ENCODE data around the gene ZSCAN20. TPM values are rescaled to one million over a fixed set of nuclear protein-coding genes. Genes with fewer than 3 reads are reported as not detected.

The ZSCAN20 gene
- total and polyA plus RNA-seq, 9 of the 15 experiments (the other 6 are each of a cell fraction or from before 2014, with no cell fraction given) = 0.36 to 3.3 (median 2.0) TPM

DNA sequence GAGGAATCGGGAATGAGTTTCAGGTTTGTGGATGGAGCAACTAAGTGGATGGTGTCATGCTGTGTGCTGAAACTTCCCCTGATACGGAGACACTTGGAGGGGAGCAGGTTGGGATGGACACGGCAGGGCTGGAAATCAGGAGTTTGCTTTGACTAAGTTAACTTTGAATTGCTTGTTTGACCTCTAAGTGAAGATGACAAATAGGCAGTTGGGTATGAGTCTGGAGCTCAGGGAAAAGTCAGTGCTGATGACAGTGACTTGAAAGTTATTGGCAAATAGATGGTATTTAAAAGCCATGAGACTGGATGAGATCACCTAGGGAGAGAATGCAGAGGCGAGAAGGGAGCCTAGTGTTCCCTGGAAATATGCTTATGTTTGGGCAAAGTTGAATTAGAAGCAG lies 12.8 kb upstream of the ZSCAN20 start:
- in situ Hi-C loops (cut with MboI) = loop anchor here (10.0 kb wide), 1 partner anchor 165 kb away; no protein-coding TSS in a partner anchor
- TF ChIP-seq SMARCA5 (IDR thresholded peaks at IDR 0.05) (no peak), SAFB2 (IDR thresholded peaks at IDR 0.05; ENCODE audit: borderline replicate concordance, low read depth, low read length, severe bottlenecking) (no peak), TARDBP (IDR thresholded peaks at IDR 0.05) (no peak)
- TF ChIP-seq, protein P1, sequence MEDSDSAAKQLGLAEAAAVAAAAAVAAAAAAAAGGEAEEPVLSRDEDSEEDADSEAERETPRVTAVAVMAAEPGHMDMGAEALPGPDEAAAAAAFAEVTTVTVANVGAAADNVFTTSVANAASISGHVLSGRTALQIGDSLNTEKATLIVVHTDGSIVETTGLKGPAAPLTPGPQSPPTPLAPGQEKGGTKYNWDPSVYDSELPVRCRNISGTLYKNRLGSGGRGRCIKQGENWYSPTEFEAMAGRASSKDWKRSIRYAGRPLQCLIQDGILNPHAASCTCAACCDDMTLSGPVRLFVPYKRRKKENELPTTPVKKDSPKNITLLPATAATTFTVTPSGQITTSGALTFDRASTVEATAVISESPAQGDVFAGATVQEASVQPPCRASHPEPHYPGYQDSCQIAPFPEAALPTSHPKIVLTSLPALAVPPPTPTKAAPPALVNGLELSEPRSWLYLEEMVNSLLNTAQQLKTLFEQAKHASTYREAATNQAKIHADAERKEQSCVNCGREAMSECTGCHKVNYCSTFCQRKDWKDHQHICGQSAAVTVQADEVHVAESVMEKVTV (CRISPR knock-in tag; IDR thresholded peaks at IDR 0.05) = no peak
- TF ChIP-seq, protein P2, sequence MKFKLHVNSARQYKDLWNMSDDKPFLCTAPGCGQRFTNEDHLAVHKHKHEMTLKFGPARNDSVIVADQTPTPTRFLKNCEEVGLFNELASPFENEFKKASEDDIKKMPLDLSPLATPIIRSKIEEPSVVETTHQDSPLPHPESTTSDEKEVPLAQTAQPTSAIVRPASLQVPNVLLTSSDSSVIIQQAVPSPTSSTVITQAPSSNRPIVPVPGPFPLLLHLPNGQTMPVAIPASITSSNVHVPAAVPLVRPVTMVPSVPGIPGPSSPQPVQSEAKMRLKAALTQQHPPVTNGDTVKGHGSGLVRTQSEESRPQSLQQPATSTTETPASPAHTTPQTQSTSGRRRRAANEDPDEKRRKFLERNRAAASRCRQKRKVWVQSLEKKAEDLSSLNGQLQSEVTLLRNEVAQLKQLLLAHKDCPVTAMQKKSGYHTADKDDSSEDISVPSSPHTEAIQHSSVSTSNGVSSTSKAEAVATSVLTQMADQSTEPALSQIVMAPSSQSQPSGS (CRISPR knock-in tag; IDR thresholded peaks at IDR 0.05) = no peak
- intact Hi-C loops (cut with micrococcal nuclease) = loop anchor here (5.0 kb wide), 1 partner anchor 87 kb away; no protein-coding TSS in a partner anchor
- Histone ChIP-seq H3K9me3 (replicated peaks; ENCODE audit: control insufficient read depth, insufficient read depth, low read depth, low read length) (no peaks in the 10 kb centered on the region), H2AFZ (ENCODE audit: low read depth, low read length) (no peak overlapping the region), H3K4me1 (replicated peaks in 1 of 2; ENCODE audit: control insufficient read depth in 2 of 2, insufficient read depth in 2 of 2, low read length in 2 of 2) (peaks cover 0 to 4% of the 10 kb centered on the region in 2 experiments; a peak in 1 of 5 replicates), H3K79me2 (ENCODE audit: control insufficient read depth, insufficient read depth, low read length) (no peaks in the 10 kb centered on the region), H3K4me3 (no peak overlapping the region), H4K20me1 (replicated peaks; ENCODE audit: control insufficient read depth, insufficient read depth, low read length) (no peaks in the 10 kb centered on the region; the same call in 1 of the 2 replicates), H3K4me2 (ENCODE audit: insufficient read depth, low read length) (no peak overlapping the region), H3K9me1 (ENCODE audit: control insufficient read depth, insufficient read depth, low read length) (no peaks in the 10 kb centered on the region), H3K27me3 (ENCODE audit: control insufficient read depth in 2 of 2, insufficient read depth in 2 of 2, low read length in 2 of 2) (peaks cover 8 to 29% of the 10 kb centered on the region in 2 experiments; a peak in 3 of 5 replicates), H3K27ac (ENCODE audit: extremely low read depth, low read depth, low read length) (no peak overlapping the region), H3K9ac (ENCODE audit: insufficient read depth in 1 of 2, low read depth in 2 of 2, low read length in 2 of 2) (no peak overlapping the region), H3K36me3 (ENCODE audit: control insufficient read depth, insufficient read depth, low read length) (no peaks in the 10 kb centered on the region)
- POLR2A ChIA-PET = interaction anchor here (0.8 to 1.0 kb wide), 2 partner anchors 11 to 14 kb away, joined by 3 to 5 read pairs; no protein-coding TSS in a partner anchor
- BruUV-seq (replicated peaks) = no TSS peak
- 6% methylated on average over 4 of the region's 4 CpGs for WGBS (ENCODE audit: insufficient coverage, low coverage, missing lambda C conversion rate)
- CTCF ChIA-PET (ENCODE audit: low intra/inter-chr PET ratio) = no interaction called here
- DNase-seq (ENCODE audit: extremely low read depth in 1 of 4, low spot score in 3 of 4) (no peak), FAIRE-seq (no peak), ATAC-seq (no peak)

Measured in K562 (cell line).